Adrenal gland (tissue), 5 donors: ENCODE results near the gene ZIC3.

ENCODE experiments used
- CTCF ChIP-seq, 6 experiments: fragments of 450-650 bp in 4 of 6; fragments of 200-600 bp in 2 of 6; sonication (generic) in 1 of 6; IDR thresholded peaks; 1 replicate in 5 of 6; 2 replicates in 1 of 6; pipeline versions ENCODE4 v1.5.1 to v1.8.0; 2016 to 2021; ENCODE audit warnings: antibody characterized with exemption in 6 of 6, mild to moderate bottlenecking in 2 of 6, moderate library complexity in 1 of 6
- POLR2A ChIP-seq, 2 donors: fragments of 450-650 bp; IDR thresholded peaks; one replicate each; pipeline ENCODE4 v1.6.1; 2017; ENCODE audit warnings: antibody characterized with exemption in 2 of 2, mild to moderate bottlenecking in 2 of 2, moderate library complexity in 1 of 2
- donor health status: DM: no; HTN: no; CAD: no.

GRCh38 chrX:137549851-137550664 is 15.9 kb upstream of the ZIC3 start:
- no peak for TF ChIP-seq CTCF (IDR thresholded peaks at IDR 0.05)
- TF ChIP-seq POLR2A (IDR thresholded peaks at IDR 0.05), result no peak
